Mesenteric fat pad (tissue), 1 donor: ENCODE results near the gene NRSN2. TPM values are rescaled to one million over a fixed set of nuclear protein-coding genes. Genes with fewer than 3 reads are reported as not detected.
A peak's percentile ranks its signal among the peaks of the same experiment; 100 is the strongest.
"Not testable (repeated sequence)": the region's sequence is repeated elsewhere in the genome, so short reads cannot be mapped to it uniquely, and the experiment has no call there.

Experiments used
- DNase-seq: peaks from one replicate; pipeline ENCODE4 v3.0.0-alpha.2; 2020; ENCODE audit warnings: low spot score
- total RNA-seq: library from RNA; stranded (reverse); fragmentation: NEBNext Ultra II Directional; extraction: Animal tissue kit (Norgen Biotek cat#: 25700); gene quantifications from one replicate; pipeline ENCODE4 v1.2.1, GENCODE V29; 2021
- donor health status: DM: yes; HTN: yes; CAD: no.

NRSN2 gene
- total RNA-seq, 1 donor from 2014 or later = 21.3 TPM

GRCh38 chr20:373171-373890, 26.4 kb downstream of the NRSN2 start:
- DNase-seq = no peak

DNA sequence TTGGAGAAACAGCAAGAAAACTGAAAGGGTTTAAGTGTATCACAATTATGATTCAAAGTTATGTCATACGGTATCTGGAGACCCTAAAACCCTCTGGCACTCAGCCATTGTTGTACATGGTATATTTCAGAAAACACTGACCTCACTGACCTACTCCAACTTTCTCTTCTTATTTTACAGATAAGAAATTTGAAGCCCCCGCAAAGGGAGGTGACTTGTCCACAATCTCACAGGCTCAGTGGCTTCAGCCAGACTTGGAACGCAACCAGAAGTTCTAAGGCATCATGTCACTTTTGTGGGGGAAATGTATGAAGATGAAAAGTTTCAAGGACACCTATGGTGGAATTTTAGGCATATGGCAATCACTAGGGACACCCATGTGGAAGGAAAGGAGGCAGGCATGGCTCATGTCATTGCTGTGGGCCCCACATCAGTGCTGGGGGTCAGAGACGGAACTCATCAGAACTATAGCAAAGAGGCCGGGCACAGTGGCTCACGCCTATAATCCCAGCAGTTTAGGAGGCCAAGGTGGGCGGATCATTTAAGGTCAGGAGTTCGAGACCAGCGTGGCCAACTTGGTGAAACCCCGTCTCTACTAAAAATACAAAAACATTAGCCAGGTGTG, 28.5 kb downstream of the NRSN2 start:
- DNase-seq = no peak

- DNase-seq = no peak
Measured at GRCh38 chr20:376089-376488, 29.2 kb downstream of the NRSN2 start.

DNA sequence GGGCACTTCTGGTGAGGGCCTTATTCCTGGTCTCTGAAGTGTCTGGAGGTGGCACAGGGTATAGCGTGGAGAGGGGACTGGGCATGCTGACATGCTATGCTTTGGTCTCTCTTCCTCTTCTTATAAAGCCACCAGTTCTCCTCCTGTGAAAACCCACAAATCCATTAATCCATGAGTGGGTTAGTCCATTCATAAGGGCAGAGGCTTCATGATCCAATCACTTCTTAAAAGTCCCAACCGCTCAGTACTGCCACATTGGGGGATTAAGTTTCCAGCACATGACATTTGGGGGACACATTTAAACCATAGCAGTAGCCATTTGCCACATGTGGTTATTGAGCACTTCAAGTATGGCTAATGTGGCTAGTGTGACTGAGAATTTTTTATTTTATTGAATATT, 29.8 kb downstream of the NRSN2 start:
- no peak for DNase-seq

GRCh38 chr20:377578-377977, 30.7 kb downstream of the NRSN2 start:
- not testable (repeated sequence) for DNase-seq

- no peak for DNase-seq
Measured at GRCh38 chr20:378961-379336, 32.0 kb downstream of the NRSN2 start.

- peak; percentile 91 for DNase-seq
Measured at GRCh38 chr20:380763-381580, 34.1 kb downstream of the NRSN2 start.

DNA sequence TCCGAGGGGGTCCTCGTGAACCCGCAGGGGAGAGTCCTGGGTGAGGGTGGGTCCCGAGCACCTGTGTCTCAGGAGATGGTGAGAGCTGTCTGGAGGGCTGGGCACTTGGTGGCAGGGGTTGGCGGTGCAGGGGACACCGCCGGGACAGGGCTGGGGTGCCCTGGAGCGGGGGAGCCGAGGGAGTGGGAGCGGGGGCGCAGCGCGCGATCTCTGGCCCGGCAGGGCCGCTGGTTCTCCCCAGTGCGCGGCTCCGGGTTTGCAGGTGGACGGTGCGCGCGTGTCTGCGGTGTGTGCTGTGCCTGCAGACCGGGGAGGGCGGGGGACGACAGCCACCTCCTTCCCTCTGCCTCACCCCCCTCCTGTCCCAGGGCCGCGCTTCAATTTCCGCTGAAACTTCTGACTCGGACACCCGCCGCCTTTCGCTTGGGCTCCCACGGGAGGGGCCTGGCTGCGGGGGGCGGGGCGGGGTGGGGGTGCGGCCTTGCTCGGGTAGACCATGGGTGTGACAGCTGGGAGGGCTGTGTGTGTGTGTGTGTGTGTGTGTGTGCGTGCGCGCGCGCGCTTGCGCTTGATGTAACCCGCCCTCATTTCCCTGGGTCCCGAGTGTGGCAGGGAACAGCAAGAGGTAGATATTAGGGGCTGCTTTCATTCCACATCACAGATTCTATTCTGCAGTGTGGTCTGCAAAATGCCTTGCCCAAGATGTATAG, 34.8 kb downstream of the NRSN2 start:
- DNase-seq = peak; percentile 92

DNA sequence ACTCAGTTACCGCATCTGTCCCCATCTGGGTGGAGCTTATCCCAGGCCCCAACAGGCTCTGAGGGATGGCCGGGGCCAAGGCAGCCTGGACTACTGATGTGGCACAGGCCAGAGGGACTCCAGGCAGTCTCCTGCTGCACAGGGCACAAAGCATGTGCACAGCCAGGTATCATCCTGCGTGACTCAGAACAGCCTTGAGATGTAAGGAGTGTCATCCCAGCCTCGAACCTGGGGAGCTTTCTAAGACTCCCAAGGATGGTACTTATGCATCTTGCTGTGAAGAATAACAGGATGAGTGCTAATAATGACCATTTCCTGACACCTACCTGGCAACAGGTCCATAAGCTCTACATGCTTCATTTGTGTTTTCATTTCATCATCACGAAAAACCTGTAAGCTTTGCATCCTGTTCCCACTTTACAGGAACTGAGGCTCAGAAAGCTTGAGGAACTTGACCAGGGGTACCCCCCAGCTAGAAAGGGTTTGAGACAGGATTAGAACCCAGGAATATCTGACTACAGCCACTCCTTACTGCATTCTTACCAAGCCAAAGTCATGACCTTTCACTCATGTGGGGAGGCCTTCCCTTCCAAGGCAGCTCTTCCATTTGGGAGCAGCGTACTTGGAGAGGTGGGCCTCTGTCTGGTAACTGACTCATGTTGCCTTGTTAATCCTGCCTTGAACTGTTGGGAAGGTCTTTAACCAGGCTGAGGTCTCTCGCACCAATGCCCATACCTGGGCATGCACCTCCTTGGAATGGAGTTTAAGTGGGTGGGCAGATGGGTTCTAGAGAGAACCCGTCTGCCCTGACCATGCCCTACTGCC, 35.6 kb downstream of the NRSN2 start:
- DNase-seq = no peak

- no peak for DNase-seq
Measured at GRCh38 chr20:383889-384288, 37.0 kb downstream of the NRSN2 start.

- DNase-seq = no peak
Measured at GRCh38 chr20:384723-385122, 37.8 kb downstream of the NRSN2 start.

DNA sequence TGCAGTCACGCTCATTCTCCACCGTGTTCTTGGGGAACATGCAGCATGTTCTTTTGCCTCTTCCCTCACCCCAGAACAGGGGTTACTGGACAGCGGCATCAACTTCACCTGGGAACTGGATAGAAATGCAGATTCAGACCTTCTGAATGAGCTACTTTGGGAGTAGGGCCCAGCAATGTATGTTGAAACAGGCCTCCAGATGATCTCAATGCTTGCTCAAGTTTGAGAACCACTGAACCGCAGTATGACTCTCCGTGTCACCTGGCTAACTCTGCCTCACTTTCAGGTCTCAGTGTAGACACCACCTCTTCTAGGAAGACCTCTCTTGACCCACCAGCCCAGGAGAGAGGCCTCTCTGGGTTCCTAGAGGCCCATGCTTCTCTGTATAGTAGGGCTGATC, 38.5 kb downstream of the NRSN2 start:
- DNase-seq = no peak

DNA sequence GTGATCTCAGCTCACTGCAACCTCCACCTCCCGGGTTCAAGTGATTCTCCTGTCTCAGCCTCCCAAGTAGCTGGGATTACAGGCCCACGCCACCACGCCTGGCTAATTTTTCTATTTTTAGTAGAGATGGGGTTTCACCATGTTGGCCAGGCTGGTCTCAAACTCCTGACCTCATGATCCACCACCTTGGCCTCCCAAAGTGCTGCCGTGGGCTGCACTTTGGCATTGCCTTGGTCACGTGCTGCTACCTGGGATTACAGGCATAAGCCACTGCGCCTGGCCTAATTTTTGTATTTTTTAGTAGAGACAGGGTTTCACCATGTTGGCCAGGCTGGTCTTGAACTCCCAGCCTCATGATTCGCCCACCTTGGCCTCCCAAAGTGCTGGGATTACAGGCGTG, 39.7 kb downstream of the NRSN2 start:
- not testable (repeated sequence) for DNase-seq

GRCh38 chr20:387520-387919, 40.6 kb downstream of the NRSN2 start:
- DNase-seq = no peak

GRCh38 chr20:388034-388994, 41.4 kb downstream of the NRSN2 start:
- DNase-seq = no peak

- DNase-seq = no peak
Measured at GRCh38 chr20:389220-389619, 42.3 kb downstream of the NRSN2 start.

- no peak for DNase-seq
Measured at GRCh38 chr20:391041-391711, 44.3 kb downstream of the NRSN2 start.

GRCh38 chr20:393296-393695, 46.4 kb downstream of the NRSN2 start:
- not testable (repeated sequence) for DNase-seq

GRCh38 chr20:396252-396618, 49.3 kb downstream of the NRSN2 start:
- DNase-seq = no peak
